Choroid plexus epithelial cell (primary cell): Measurements from ENCODE around the gene LDLRAP1.

ENCODE experiments used
- DNase-seq: peaks from one replicate; pipeline ENCODE4 v3.0.0-alpha.2; 2010; ENCODE audit warnings: low read depth
- H3K4me3 ChIP-seq: 2 replicates; pipeline ENCODE4 v1.5.1; 2011; ENCODE audit warnings: low read depth, mild to moderate bottlenecking, control low read depth, low read length, moderate library complexity
- CTCF ChIP-seq: conservative IDR thresholded peaks from 2 replicates; pipeline ENCODE4 v1.5.1; 2011; ENCODE audit warnings: low read depth, mild to moderate bottlenecking, control low read depth, inconsistent platforms, low read length, moderate library complexity

The LDLRAP1 gene

GRCh38 chr1:25571522-25571970 lies 28.1 kb downstream of the LDLRAP1 start:
- no peak for TF ChIP-seq CTCF
- no peak for DNase-seq
- no peak overlapping the region for H3K4me3 ChIP-seq

- no peak for TF ChIP-seq CTCF
- no peak overlapping the region for H3K4me3 ChIP-seq
- no peak for DNase-seq
Observed at GRCh38 chr1:25572107-25572506, 28.7 kb downstream of the LDLRAP1 start.

DNA sequence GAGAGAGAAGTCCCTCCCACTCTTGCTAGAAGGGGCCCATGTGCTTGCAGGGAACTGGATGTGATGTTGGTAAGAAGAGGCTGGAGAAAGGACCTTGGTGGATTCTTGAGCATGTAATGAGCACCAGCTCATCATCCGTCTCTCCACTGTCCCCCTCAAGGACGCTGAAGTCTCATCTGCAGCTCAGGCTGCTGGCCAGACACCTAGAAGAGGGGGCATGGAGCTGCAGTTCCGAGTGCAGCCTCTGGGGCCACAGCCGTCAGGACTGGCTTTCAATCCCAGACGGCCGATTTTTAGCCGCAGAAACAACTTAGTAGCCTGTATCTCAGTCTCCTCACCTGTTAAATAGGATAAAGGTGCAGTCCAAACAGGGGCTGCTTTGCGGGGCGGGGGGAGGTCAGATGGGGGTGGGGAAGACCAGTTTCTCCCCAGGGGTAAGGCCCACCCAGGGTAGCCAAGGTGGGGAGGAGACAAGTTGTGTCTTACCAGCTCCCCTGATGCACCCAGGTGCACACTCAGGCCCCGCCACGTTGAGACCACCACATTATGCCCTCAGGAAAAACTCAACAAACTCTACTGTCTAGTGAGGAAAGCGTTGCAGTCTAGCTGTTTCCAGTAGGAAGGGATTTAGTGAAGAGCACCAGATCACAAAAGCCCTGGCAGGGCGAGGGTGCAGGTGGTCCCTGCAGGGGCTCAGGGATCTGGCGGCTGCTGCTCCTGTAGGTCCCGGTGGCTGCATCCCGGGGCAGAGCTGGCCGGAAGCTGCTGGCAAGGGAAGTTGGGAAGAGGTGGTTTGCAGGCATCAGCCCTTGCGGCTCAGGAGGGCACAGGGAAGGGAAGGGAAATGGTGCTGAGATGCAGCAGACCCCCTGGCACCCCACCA lies 29.5 kb downstream of the LDLRAP1 start:
- peak; percentile 85 for TF ChIP-seq CTCF
- DNase-seq, result peak; percentile 78
- H3K4me3 ChIP-seq, result no peak overlapping the region

DNA sequence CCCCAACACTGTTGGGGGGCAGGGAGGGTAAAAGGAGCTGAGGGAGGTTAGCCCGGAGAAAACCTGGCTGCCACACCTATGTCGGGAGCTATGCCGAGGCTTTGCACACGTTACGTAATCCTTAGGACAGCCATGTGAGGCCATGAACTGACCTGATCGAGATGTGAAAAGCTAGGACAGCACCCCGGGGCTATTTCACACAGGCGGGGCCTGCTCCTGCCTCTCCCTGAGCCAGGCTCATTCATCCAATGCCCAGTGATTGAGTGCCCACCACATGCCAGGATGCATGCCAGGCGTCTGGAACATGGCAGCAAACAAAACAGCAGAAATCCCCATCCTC lies 30.2 kb downstream of the LDLRAP1 start:
- no peak for DNase-seq
- H3K4me3 ChIP-seq, result no peak overlapping the region

DNA sequence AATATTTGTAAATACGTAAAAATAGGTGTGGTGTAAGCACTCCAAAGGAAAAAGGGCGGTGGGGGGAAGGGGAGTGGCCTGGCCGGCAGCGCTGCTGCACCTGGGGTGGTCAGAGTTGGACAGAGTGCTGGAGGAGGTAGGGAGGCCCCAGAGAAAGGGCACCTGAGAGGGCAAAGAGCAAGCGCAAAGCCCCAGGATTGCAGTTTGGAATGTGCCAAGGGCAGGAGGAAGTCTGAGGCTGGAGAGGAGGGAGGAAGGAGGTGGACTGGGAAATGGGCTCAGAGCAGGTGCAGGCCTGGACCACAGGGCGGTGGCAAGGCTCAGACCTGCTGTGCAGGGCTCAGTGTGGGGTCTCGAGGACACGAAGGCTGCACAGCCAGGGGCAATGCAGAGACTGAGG lies 30.6 kb downstream of the LDLRAP1 start:
- DNase-seq, result no peak
- TF ChIP-seq CTCF, result no peak
- no peak overlapping the region for H3K4me3 ChIP-seq

More for the DNA sequence above, 30.2 kb downstream of the LDLRAP1 start:
- TF ChIP-seq CTCF, result no peak

GRCh38 chr1:25575191-25575590 lies 31.8 kb downstream of the LDLRAP1 start:
- no peak for DNase-seq
- no peak for TF ChIP-seq CTCF
- no peak overlapping the region for H3K4me3 ChIP-seq
